ENCODE results near the gene OSBPL9.

Gene OSBPL9

GRCh38 chr1:51741121-51741681, 124.3 kb downstream of the OSBPL9 start:
- no peak for DNase-seq

- no peak for DNase-seq
Observed at GRCh38 chr1:51744506-51745303, 127.8 kb downstream of the OSBPL9 start.

- no peak for DNase-seq
Observed at GRCh38 chr1:51745304-51745570, 128.3 kb downstream of the OSBPL9 start.

GRCh38 chr1:51749151-51749550, 132.3 kb downstream of the OSBPL9 start:
- DNase-seq = no peak

GRCh38 chr1:51750218-51750617, 133.3 kb downstream of the OSBPL9 start:
- DNase-seq = peak; percentile 17

GRCh38 chr1:51750729-51751128, 133.8 kb downstream of the OSBPL9 start:
- no peak for DNase-seq

- no peak for DNase-seq
Observed at GRCh38 chr1:51752073-51752948, 135.4 kb downstream of the OSBPL9 start.

- no peak for DNase-seq
Observed at GRCh38 chr1:51753969-51754368, 137.1 kb downstream of the OSBPL9 start.

- no peak for DNase-seq
Observed at GRCh38 chr1:51754666-51755065, 137.8 kb downstream of the OSBPL9 start.

GRCh38 chr1:51755437-51755836, 138.5 kb downstream of the OSBPL9 start:
- DNase-seq = no peak

GRCh38 chr1:51756290-51756689, 139.4 kb downstream of the OSBPL9 start:
- no peak for DNase-seq

- DNase-seq = no peak
Observed at GRCh38 chr1:51758310-51758709, 141.4 kb downstream of the OSBPL9 start.

- DNase-seq = no peak
Observed at GRCh38 chr1:51760872-51761271, 144.0 kb downstream of the OSBPL9 start.

GRCh38 chr1:51761351-51761750, 144.5 kb downstream of the OSBPL9 start:
- DNase-seq = no peak

- DNase-seq = peak; percentile 70
Observed at GRCh38 chr1:51768971-51769588, 152.2 kb downstream of the OSBPL9 start.

GRCh38 chr1:51776408-51776807, 159.5 kb downstream of the OSBPL9 start:
- no peak for DNase-seq

- no peak for DNase-seq
Observed at GRCh38 chr1:51780927-51781326, 164.0 kb downstream of the OSBPL9 start.

- no peak for DNase-seq
Observed at GRCh38 chr1:51784997-51785421, 168.1 kb downstream of the OSBPL9 start.

GRCh38 chr1:51788938-51789337, 172.0 kb downstream of the OSBPL9 start:
- no peak for DNase-seq

- no peak for DNase-seq
Observed at GRCh38 chr1:51789342-51789741, 172.4 kb downstream of the OSBPL9 start.

GRCh38 chr1:51790385-51790784, 173.5 kb downstream of the OSBPL9 start:
- DNase-seq = no peak

GRCh38 chr1:51791888-51792287, 175.0 kb downstream of the OSBPL9 start:
- no peak for DNase-seq

- DNase-seq = peak; percentile 20
Observed at GRCh38 chr1:51792864-51793263, 176.0 kb downstream of the OSBPL9 start.
